Activated gamma-delta T cell (primary cell): ENCODE data around the gene PLCG2.
"Not testable (repeated sequence)": the region's sequence is repeated elsewhere in the genome, so short reads cannot be mapped to it uniquely, and the experiment has no call there.

Source experiments
- DNase-seq: peaks from one replicate; lab custom pipeline; 2025; lab: John Stamatoyannopoulos, UW

Gene PLCG2

GRCh38 chr16:81754858-81755257, 24.2 kb upstream of the PLCG2 start:
- no peak for DNase-seq

DNA sequence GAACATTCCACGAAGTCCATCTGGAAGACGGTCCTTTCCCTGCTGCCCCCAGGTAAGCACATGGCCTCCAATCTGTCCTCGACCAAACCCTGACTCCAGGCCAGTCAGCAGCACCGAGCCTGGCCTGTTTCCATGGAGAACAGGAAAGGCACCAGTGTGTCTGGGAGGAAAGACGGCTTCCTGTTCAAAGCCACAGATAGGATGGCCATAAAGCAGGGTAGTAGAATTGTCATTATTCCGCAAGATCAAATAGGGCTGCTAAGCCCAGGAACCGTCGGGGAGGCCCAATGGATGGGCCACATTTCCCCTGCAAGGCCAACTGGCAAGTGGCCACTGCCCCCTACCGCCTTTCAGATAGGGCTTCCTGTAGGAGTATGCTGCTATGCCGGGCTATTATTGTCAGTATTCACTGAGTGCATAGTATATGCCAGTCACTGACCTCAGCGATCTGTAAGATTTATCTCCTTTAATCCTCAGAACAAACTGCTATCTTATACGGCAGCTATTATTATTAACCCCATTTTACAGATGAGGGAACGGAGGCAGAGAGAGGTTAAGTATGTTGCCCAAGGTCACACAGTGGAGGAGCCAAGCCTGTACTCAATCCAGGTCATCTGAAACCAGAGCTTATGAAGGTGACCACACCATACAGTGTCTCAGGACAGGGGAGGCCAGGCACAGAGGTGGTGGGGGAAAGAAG, 23.0 kb upstream of the PLCG2 start:
- no peak for DNase-seq

GRCh38 chr16:81756615-81757356, 22.3 kb upstream of the PLCG2 start:
- no peak for DNase-seq

- DNase-seq = no peak
Measured at GRCh38 chr16:81758376-81758775, 20.7 kb upstream of the PLCG2 start.

GRCh38 chr16:81762322-81762721, 16.8 kb upstream of the PLCG2 start:
- DNase-seq = not testable (repeated sequence)

DNA sequence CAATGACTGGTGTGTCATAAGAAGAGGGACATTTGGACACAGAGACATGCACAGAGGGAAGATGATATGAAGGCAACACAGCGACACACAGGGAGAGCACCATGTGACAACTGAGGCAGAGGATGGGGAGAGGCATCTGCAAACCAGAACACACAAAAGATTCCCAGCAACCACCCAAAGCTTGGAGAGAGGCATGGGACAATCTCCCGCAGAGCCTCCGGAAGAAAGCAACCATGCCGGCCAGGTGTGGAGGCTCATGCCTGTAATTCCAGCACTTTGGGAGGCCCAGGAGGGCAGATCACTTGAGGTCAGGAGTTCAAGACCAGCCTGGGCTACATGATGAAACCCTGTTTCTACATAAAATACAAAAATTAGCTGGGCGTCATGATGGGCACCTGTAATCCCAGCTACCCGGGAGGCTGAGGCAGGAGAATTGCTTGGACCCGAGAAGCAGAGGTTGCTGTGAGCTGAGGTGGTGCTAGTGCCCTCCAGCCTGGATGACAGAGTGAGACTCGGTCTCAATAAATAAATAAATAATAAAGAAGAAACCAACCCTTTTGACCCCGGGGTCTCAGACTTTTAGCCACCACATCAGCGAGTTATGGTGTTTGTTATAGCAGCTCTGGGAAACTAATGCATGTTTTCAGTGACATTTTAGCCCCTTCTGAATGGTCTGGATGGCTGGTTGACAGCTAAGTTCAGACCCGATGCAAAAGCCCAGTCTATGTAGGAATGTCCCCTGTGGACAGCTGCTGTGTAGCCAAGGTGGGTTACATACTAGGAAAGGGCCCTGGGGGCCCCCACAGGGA, 13.8 kb upstream of the PLCG2 start:
- DNase-seq = no peak

- DNase-seq = no peak
Measured at GRCh38 chr16:81765969-81766368, 13.1 kb upstream of the PLCG2 start.

- no peak for DNase-seq
Measured at GRCh38 chr16:81767987-81768592, 11.0 kb upstream of the PLCG2 start.

DNA sequence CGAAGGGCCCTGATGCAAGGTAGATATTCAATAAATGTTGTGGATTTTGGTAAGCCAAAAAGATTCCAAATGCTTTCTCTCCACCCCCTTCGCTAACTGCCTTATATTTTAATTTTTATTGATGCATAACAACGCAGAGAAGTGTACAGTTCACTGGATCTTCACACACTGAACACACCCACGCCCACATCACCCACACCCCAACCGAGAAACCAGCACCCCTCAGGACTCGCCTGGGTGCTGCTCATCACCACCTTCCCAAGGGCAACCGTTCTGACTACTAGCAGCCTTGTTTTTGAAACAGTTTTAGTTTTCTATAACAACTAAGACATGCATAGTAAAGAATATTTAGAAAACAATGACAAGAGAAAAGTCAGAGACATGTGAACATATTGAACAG, 9.1 kb upstream of the PLCG2 start:
- no peak for DNase-seq

DNA sequence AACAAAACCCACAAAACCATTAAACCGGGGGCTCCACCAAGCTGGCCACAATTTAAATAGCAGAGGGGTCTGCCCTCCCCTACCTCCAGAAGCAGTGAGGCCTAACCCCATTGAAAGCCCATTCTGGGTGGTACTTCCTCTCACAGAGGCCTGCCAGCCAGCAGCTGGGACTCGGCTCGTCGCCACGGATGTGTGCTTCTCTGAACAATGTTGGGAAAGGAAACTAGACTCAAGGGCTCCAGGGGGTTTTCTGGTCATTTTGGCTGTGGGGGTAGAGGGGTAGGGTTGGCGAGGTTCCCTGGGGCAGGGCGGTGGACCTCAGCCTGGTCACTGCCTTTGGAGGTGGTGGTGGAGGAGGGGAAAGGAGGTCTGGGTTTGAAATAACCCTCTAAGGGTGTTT, 4.7 kb upstream of the PLCG2 start:
- no peak for DNase-seq

DNA sequence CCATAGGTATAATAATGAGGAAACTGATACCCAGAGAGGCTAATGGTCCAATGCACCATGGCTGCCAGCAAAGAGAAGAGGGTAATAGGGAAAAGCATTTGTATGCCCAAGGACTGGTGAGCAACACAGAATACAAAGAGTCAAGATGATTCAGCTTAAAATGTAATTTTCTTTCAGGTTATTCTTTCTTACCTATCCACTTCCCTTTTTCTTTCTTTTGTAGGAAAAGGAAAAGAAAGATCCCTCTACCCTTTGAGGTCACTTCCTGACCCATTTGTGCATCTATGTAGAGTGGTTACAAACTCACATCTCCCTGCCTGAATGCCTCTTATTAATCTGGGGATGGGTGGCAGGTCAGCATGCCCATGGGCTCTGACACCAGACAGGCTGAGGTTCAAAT, 3.5 kb upstream of the PLCG2 start:
- no peak for DNase-seq

DNA sequence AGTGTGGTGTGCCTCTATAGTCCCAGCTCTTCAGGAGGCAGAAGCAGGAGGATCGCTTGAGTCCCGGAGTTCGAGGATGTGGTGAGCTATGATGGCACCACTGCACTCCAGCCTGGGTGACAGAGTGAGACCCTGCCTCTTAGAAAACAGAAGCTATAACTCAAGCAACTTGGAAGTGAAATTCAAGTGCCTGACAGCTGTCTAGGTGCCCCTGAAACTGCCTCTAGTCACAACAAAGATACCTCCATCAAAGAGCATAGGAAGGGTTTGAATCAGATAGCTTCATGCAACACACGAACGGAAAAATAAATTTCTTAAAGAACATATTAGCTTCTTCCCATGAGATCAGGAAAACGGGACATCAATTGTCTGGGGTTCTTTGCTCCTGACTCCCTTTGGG, 860 bp upstream of the PLCG2 start:
- DNase-seq = no peak

DNA sequence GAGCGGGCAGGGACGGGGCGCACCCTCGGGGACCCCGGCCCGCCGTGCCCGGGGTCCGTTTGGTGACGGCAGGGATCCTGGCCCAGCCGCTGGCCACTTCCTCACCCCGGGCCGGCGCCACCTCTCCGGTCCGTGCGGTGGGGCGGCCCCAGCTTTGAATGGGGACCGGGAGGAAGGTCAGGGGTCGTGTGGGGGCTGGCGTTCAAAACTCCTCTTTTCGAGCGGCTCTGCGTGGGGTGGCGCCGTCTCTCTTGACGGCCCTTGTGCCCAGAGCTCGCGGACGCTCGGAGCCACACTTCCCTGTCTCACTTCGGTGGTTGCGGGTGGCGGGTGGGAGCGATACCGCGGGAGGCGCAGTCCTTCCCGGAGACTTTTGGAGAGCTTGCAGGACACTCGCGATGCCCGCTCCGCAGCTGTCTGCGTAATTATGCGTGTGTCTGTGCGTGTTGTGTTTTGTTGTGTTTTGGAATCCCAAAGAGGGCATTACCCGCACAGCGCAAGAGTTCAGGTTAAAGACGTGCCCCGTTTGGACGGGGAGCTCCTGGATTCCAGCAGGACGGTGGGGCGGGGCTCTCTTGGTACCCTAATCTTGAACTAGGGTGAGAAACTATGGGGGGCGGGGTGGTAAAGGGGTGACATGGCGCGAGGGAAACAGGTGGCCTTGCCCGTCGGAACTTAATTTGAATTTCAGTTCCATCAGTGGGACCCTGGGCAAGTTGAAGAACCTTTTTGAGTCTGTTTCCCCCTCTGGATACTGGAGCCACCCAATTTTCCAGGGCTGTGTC, 637 bp downstream of the PLCG2 start:
- DNase-seq = no peak

DNA sequence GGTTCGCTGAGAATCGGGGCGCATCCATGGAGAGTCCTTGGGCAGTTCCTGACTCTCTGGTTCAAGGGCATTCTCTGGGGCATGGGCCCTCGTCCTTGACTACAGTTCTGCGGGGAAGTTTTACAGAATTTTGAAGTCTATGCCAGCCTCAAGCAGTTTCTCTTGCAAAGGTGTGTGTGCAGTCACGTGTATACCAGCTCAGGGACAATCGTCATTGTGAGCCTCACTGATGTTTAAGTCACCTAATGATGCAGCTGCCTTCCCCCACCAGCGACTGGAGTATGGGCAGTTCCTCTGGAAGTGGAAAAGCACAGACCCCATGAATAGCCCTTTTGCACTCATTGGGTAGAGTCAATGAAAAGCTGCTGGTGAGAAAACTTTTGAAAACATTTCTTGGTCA, 1.3 kb downstream of the PLCG2 start:
- DNase-seq = no peak

GRCh38 chr16:81782236-81782635, 3.1 kb downstream of the PLCG2 start:
- DNase-seq = no peak

DNA sequence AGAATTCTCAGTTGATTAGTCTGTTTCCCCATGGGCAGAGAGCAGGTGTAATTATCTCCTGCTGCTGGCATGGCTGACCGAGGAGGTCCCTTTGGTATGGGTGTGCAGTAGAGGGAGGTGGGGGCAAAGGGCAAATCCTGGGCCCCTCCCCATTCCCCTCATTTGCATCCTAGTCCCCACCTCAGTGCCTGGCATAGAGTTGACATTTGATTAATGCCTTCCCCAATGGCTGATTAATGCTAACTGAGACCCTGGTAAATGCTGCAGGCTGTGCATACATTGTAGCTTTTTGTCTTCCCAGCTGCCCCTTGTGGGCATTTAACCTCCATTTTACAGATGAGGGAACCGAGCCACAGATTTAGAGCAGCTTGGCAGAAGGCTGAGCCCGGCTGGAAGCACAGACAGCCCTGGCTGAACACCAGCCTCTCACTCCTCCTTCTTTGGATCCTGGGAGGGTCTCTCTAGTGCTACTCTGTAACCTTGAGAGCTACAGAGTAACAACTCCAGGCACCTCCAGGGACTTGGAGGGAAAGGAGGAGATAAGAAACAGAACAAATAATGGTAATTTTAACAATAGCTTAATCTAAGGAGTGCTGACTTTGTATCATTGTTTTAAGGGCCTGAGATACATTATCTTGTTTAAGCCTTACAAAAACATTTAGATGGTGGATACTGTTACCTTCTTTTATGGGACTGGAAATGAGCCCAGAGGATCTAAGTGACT, 5.1 kb downstream of the PLCG2 start:
- DNase-seq = no peak

- DNase-seq = no peak
Measured at GRCh38 chr16:81785138-81785924, 6.2 kb downstream of the PLCG2 start.

GRCh38 chr16:81786321-81786720, 7.2 kb downstream of the PLCG2 start:
- no peak for DNase-seq

- DNase-seq = no peak
Measured at GRCh38 chr16:81786868-81787267, 7.8 kb downstream of the PLCG2 start.

DNA sequence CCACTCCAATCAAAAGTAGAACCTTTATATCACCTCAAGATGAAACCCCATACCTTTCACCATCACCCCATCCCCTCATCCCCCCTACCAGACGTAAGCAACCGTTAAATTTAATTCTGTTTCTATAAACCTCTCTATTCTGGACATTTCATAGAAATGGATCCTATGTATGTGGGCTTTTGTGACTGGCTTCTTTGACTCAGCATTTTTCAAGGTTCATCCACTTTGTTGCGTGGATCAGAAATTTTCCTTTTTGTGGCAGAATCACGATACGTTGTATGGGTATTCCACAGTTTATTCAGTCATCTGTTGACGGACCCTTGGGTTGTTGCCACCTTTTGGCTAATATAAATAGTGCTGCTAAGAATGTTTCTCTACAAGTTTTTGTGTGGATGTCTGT, 8.6 kb downstream of the PLCG2 start:
- DNase-seq = no peak
